GM18951 (cell line): ENCODE measurements around the gene PCDH1.
"Not testable (repeated sequence)": the region's sequence is repeated elsewhere in the genome, so short reads cannot be mapped to it uniquely, and the experiment has no call there.

ENCODE experiments used
- POLR2A ChIP-seq: IDR thresholded peaks from 4 replicates; pipeline ENCODE4 v1.6.1; 2011; ENCODE audit warnings: mild to moderate bottlenecking; ENCODE audit not compliant: insufficient read length, insufficient read depth; ENCODE audit errors: extremely low read depth
- in situ Hi-C: fragments of 300-500 bp; cut with MboI; formaldehyde crosslinking; loops from one replicate; pipeline ENCODE4 v1.12.0; 2022; ENCODE audit warnings: low sequenced_read_pairs, mixed read lengths, inconsistent platforms; ENCODE audit not compliant: unreplicated experiment

PCDH1 gene

GRCh38 chr5:141878186-141878710 is at the start of gene PCDH1:
Gene PCDH1 (minus strand): TSS chr5:141878410. CDS start chr5:141878262, 148 bp downstream.
- in situ Hi-C loops, result no loop called here
- no peak for TF ChIP-seq POLR2A

- in situ Hi-C loops, result no loop called here
- no peak for TF ChIP-seq POLR2A
These were observed 48.2 kb upstream of the PCDH1 start for GRCh38 chr5:141926434-141926833.

- in situ Hi-C loops, result no loop called here
- TF ChIP-seq POLR2A, result peak; percentile 84
These were observed 45.5 kb upstream of the PCDH1 start, which contains the start of gene DELE1 for GRCh38 chr5:141923448-141924313. Gene DELE1 (plus strand): TSS chr5:141923871. CDS start chr5:141923942, 71 bp downstream.

- in situ Hi-C loops, result not testable (repeated sequence)
These were observed 44.7 kb upstream of the PCDH1 start for GRCh38 chr5:141922827-141923447.

GRCh38 chr5:141920771-141921170 is 42.6 kb upstream of the PCDH1 start:
- no peak for TF ChIP-seq POLR2A
- in situ Hi-C loops, result no loop called here

GRCh38 chr5:141919218-141920119 is 41.3 kb upstream of the PCDH1 start:
- in situ Hi-C loops, result no loop called here
- no peak for TF ChIP-seq POLR2A

- in situ Hi-C loops, result no loop called here
These were observed 39.5 kb upstream of the PCDH1 start for GRCh38 chr5:141917760-141918159.

GRCh38 chr5:141916522-141916921 is 38.3 kb upstream of the PCDH1 start:
- in situ Hi-C loops, result no loop called here
- TF ChIP-seq POLR2A, result no peak

More at GRCh38 chr5:141917760-141918159, 39.5 kb upstream of the PCDH1 start:
- no peak for TF ChIP-seq POLR2A

- in situ Hi-C loops, result no loop called here
- TF ChIP-seq POLR2A, result no peak
These were observed 37.7 kb upstream of the PCDH1 start for GRCh38 chr5:141915881-141916336.

- TF ChIP-seq POLR2A, result no peak
- in situ Hi-C loops, result no loop called here
These were observed 36.6 kb upstream of the PCDH1 start for GRCh38 chr5:141914797-141915196.

GRCh38 chr5:141914199-141914743 is 36.1 kb upstream of the PCDH1 start:
- in situ Hi-C loops, result no loop called here
- TF ChIP-seq POLR2A, result no peak

- in situ Hi-C loops, result no loop called here
- no peak for TF ChIP-seq POLR2A
These were observed 35.5 kb upstream of the PCDH1 start for GRCh38 chr5:141913560-141914198.

- TF ChIP-seq POLR2A, result no peak
- in situ Hi-C loops, result no loop called here
These were observed 32.1 kb upstream of the PCDH1 start for GRCh38 chr5:141910271-141910673.
